Measurements from ENCODE around the gene ECEL1. TPM values are rescaled to one million over a fixed set of nuclear protein-coding genes. Genes with fewer than 3 reads are reported as not detected.

ECEL1 gene
- total RNA-seq, 1 donor from 2014 or later, result 0.07 TPM

GRCh38 chr2:232523682-232524597 lies 36.3 kb upstream of the ECEL1 start:
- intact Hi-C loops (cut with micrococcal nuclease), result loop anchor here (5.0 to 10.0 kb wide), 2 partner anchors 82 to 619 kb away; no protein-coding TSS in a partner anchor

DNA sequence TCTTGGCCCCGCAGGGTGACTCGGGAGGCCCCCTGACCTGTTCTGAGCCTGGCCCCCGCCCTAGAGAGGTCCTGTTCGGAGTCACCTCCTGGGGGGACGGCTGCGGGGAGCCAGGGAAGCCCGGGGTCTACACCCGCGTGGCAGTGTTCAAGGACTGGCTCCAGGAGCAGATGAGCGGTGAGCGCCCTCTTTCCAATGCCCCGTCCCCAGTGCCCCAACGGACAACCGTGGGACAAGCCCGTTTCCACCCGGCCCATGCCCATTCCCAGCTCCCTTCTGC lies 35.7 kb upstream of the ECEL1 start:
- intact Hi-C loops (cut with micrococcal nuclease), result loop anchor here (5.0 to 10.0 kb wide), 2 partner anchors 81 to 619 kb away; no protein-coding TSS in a partner anchor

DNA sequence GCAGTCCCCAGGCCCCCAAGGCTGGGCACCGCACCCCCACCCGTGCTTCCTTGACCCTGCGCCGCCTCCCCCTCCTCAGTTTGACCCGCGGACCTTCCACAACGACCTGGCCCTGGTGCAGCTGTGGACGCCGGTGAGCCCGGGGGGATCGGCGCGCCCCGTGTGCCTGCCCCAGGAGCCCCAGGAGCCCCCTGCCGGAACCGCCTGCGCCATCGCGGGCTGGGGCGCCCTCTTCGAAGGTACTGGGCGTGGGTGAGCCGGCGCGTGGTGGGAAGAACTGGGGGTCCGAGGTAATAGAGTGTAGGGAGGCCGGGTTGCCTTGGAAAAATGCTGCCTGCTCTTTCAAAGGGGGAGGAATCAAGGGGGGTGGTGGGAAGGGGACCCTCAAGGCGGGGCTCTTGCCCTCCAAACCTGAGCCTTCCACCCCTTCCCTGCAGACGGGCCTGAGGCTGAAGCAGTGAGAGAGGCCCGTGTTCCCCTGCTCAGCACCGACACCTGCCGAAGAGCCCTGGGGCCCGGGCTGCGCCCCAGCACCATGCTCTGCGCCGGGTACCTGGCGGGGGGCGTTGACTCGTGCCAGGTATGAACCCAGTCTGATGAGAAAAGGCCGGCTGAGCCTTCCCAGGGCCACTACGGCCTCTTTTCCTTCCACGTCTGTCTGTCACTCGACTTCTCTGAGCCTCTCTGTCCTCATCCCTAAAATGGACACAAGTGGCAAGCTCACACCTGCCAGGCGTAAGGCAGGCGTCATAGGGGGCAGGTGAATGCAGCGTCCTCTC lies 35.2 kb upstream of the ECEL1 start:
- intact Hi-C loops (cut with micrococcal nuclease), result loop anchor here (5.0 to 10.0 kb wide), 2 partner anchors 81 to 618 kb away; no protein-coding TSS in a partner anchor

GRCh38 chr2:232521959-232522622 lies 34.5 kb upstream of the ECEL1 start:
- intact Hi-C loops (cut with micrococcal nuclease), result loop anchor here (5.0 to 10.0 kb wide), 2 partner anchors 80 to 617 kb away; no protein-coding TSS in a partner anchor

GRCh38 chr2:232521098-232521497 lies 33.5 kb upstream of the ECEL1 start:
- intact Hi-C loops (cut with micrococcal nuclease), result loop anchor here (5.0 to 10.0 kb wide), 2 partner anchors 79 to 616 kb away; no protein-coding TSS in a partner anchor

GRCh38 chr2:232520489-232520888 lies 32.9 kb upstream of the ECEL1 start:
- intact Hi-C loops (cut with micrococcal nuclease), result loop anchor here (5.0 to 10.0 kb wide), 2 partner anchors 78 to 616 kb away; no protein-coding TSS in a partner anchor

DNA sequence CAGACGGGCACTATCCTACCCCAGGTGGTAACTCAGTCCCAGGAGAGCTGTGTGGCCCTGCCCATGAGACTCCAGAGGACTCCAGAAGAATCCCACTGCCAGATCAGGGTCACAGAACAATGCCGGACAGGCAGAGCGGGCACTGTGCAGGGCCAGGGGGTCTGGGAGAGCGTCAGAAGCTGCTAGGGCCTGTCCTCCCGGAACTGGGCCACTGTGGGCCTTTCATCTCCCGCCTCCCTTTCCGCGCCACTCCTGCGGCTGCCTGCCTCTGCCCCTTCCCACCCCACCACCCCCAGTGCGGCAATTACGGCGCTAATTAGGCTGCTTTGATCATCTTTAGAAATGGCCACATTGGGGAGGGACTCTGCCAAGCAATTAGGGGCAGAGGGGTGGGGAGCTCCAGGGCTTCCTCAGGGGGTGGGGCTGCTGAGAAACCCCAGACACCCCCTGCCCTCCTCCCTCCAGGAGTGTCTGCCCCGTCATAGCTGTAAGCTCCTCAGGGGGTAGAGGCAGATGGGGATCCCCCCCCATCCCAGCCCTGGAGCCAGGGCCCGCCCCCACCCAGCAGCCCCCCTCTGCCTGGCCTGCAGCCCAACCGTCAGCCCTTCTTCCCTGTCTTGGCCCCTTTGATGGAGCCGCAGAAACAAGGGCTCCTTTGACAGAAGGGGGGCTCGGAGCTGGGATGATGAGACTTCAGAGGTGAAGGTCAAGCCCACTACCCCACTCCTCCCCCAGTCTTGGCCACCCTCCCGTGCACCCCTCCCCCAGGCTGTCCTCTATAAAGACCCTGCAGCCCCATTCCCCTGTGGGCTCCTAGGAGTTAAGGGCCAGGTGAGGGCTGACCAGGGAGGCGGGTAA lies 32.2 kb upstream of the ECEL1 start, which contains the start of gene PRSS56:
PRSS56 (plus strand) TSS at position 808 of the 858 bp plus-strand sequence. CDS start 211 bp downstream, outside the sequence.
- intact Hi-C loops (cut with micrococcal nuclease), result loop anchor here (5.0 to 10.0 kb wide), 2 partner anchors 78 to 615 kb away; no protein-coding TSS in a partner anchor

GRCh38 chr2:232518844-232519243 lies 31.2 kb upstream of the ECEL1 start:
- intact Hi-C loops (cut with micrococcal nuclease), result no loop called here

DNA sequence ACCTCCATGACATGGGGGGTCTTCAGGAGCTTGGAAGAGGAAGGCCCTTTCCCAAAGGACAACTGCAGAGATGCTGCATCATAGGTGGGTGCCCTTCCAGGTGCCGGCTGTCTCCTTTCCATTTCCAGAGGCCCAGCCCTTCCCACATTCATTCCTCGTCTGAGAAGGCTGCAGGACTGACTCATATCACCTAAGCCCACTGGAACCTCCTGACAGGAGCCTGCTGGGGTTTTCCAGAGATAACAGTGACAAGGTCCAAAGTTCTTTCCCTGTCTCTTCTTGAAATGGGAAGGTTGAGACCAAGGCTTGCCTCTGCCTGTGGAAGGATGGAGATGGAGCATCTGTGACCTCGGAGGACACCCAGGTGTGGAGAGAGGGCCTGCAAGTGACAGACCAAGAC lies 28.9 kb upstream of the ECEL1 start:
- intact Hi-C loops (cut with micrococcal nuclease), result no loop called here

DNA sequence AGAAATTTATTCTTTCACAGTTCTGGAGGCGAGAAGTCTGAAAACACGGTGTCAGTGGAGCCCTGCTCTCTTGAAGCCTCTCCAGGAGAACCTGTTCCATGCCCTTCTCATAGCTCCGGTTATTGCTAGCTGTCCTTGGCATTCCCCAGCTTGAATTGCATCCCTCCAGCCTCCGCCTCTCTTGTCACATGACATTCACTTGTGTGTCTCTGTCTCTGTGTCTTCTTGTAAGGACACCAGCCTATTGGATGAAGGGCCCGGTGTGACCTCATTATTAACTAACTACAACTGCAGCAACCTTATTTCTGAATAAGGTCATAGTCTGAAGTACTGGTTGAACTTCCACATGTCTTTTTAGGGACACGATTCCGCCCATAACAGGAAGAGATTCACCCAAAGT lies 28.0 kb upstream of the ECEL1 start:
- intact Hi-C loops (cut with micrococcal nuclease), result no loop called here

DNA sequence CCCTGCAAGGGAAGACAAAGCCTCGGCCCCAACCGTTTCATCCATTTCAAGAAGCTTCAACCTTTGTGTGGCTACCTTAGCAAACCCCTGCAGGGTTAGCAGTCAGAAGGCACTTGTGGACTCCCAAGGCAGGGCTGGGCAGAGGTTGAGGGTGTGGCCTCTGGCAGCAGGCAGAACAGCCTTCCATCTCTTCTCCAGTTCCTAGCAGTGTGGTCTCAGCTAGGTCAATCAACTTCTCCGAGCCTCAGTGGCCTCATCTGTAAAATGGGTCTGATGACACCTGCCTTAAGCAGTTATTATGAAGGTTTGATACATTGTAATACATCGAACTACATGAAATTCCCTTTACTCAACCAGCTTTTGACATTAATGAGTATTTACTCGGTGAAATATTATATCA lies 25.7 kb upstream of the ECEL1 start:
- intact Hi-C loops (cut with micrococcal nuclease), result no loop called here

- intact Hi-C loops (cut with micrococcal nuclease), result no loop called here
Measured at GRCh38 chr2:232512602-232513001, 25.0 kb upstream of the ECEL1 start.

DNA sequence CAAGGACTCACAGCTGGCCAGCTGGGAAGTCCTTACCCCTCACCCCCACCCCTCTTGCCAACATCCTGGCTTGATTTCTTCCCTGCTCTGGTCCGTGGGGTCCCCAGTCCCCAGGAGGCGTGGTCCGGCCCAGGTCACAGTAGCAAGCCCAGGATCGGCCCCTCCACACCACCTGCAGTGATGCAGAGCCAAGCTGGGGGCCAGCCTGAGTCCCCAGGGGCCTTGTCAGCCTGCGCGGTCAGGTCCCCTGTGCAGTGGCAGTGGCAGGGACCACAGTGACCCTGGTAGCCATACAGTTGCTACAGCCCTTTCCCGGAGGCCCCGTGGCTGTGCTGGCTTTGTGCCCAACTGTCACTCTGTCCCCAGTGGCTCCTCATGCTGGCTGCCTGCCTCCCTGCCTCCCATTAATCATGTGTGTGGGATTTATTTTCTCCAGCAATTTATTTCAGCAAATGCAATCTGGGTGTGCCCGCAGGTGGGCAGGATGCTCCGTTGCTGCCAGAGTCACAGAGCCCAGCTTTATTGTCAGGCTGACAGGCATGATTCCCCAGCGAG lies 23.8 kb upstream of the ECEL1 start:
- intact Hi-C loops (cut with micrococcal nuclease), result no loop called here

GRCh38 chr2:232508251-232508650 lies 20.6 kb upstream of the ECEL1 start:
- intact Hi-C loops (cut with micrococcal nuclease), result no loop called here

DNA sequence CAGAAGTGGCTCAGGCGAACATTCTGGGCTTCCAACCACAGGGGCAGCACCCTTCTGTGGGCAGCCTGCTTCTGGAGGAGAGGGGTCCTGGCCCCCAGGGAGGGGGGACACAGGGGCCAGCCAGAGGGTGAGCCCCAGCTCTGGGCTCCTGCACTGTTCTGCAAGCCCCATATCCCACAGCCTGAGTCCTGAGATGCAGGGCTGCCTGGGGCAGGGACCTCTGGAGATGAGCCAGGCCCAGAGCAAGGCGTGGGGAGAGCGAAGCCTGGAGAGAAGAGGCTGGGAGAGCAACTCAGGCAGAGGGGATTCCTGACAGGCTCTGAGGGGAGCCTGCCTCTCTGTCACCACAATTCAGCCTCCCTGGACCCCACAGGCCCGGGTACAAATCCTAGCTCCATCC lies 19.1 kb upstream of the ECEL1 start:
- intact Hi-C loops (cut with micrococcal nuclease), result no loop called here

DNA sequence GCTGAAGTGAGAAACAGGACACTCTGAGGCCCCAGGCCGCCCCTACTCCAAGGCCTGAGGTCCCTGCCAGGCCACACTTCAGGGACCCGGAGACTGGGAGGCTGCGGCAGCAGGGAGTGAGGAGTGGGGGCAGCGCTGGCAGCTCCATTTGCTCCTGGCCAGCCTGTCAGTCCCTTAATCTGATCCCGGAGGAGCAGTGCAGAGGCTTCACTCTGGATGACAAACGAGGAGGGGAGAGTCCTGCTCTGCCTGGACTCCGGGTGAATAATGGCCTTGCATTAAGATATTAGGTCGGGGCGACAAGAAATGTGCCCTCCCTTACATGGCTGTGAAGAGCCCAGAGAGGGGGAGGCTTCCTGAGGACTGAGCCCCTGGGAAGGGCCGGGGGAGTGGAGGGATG lies 18.2 kb upstream of the ECEL1 start:
- intact Hi-C loops (cut with micrococcal nuclease), result no loop called here

DNA sequence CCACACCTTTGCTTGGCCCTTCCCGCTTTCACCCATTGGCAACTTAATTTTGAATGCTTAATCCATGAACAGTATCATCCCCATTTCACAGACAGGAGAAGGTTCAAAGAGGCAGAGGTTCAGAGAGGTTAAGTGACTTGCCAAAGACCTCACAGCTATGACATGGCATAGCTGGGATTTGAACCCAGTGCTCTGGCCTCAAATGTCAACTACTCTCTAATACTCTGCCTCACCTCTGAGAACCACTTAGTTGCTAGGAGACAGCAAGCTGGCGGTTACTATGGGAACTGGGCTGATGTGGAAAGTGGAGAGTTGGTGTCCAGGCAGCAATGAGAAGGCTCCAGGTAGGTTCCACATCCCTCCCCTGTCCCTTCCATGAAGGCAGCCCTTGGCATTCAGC lies 16.8 kb upstream of the ECEL1 start:
- intact Hi-C loops (cut with micrococcal nuclease), result no loop called here

DNA sequence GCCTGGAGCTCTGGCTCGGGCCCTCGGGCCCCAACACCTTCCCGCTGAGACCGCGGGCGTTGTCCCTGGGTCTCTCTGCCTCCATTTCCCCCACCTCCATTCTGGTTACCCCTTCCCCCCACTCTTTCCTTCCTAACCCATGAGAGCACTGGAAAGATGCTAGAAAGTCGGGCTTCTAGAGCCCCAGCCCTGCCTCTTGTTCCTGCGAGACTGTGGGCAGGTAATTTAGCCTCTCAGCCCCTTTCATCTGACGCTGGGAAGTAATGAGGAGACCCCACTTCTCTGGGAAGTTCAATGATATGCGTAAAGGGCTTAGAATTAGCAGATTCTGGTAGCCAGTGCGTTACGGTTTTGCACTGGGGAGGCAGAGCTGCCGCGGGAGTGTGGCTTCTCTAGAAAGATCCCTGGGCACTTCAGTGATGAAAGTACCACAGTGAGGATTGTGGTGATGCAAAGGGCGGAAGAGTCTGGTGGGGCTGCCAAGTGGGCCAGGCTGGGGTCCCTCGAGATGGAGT lies 16.2 kb upstream of the ECEL1 start:
- intact Hi-C loops (cut with micrococcal nuclease), result no loop called here

- intact Hi-C loops (cut with micrococcal nuclease), result no loop called here
Measured at GRCh38 chr2:232502911-232503808, 15.5 kb upstream of the ECEL1 start.

Measured in T-helper 2 cell treated with Interferon-gamma antibody and Interleukin-4, amounts not matched to agents 100 ng/mL and 5 ng/mL, for 36 hours (primary cell).